ENCODE results near the gene SAT2. TPM values are rescaled to one million over a fixed set of nuclear protein-coding genes. Genes with fewer than 3 reads are reported as not detected.

SAT2 gene
- total RNA-seq, 2 donors from 2014 or later, result 82.7 to 103 TPM

- Histone ChIP-seq H3K9me3 (ENCODE audit: control insufficient read depth, low read length) (no peaks in the 10 kb centered on the region), H3K36me3 (ENCODE audit: control insufficient read depth, insufficient read depth, low read length) (no peaks in the 10 kb centered on the region), H3K27me3 (ENCODE audit: control insufficient read depth, insufficient read depth, low read length, poor library complexity, severe bottlenecking) (no peaks in the 10 kb centered on the region), H3K9ac (ENCODE audit: extremely low read depth, low read length, poor library complexity, severe bottlenecking) (no peak overlapping the region), H3K4me3 (ENCODE audit: low read length) (no peak overlapping the region), H3K27ac (ENCODE audit: low read depth, low read length) (no peak overlapping the region), H3K4me1 (ENCODE audit: control insufficient read depth, insufficient read depth, low read length) (peaks cover 5% of the 10 kb centered on the region)
- H3K4me1 Mint-ChIP-seq, result peaks cover 11% of the 10 kb centered on the region
- 80 to 84% methylated on average over 4 to 5 of the region's 5 CpGs for WGBS, 2 experiments (ENCODE audit: insufficient coverage in 1 of 2, insufficient read length in 1 of 2)
- H3K9me3 Mint-ChIP-seq, result no peaks in the 10 kb centered on the region
- H3K36me3 Mint-ChIP-seq (ENCODE audit: low read depth), result no peaks in the 10 kb centered on the region
- H3K27me3 Mint-ChIP-seq (ENCODE audit: insufficient read depth), result peaks cover 2% of the 10 kb centered on the region
- H3K27ac Mint-ChIP-seq, result no peak overlapping the region
- DNase-seq, result peak; percentile 52
- no peak overlapping the region for H3K4me3 Mint-ChIP-seq
- no peak for TF ChIP-seq CTCF (conservative IDR thresholded peaks at IDR 0.05)
These were observed 8.5 kb upstream of the SAT2 start for GRCh38 chr17:7636163-7636562.

GRCh38 chr17:7634384-7634783 lies 6.8 kb upstream of the SAT2 start:
- peaks cover 5% of the 10 kb centered on the region for H3K4me1 ChIP-seq (ENCODE audit: control insufficient read depth, insufficient read depth, low read length)
- no peaks in the 10 kb centered on the region for H3K27me3 ChIP-seq (ENCODE audit: control insufficient read depth, insufficient read depth, low read length, poor library complexity, severe bottlenecking)
- Mint-ChIP-seq H3K4me3 (no peak overlapping the region), H3K27ac (no peak overlapping the region), H3K36me3 (ENCODE audit: low read depth) (no peaks in the 10 kb centered on the region), H3K4me1 (peaks cover 11% of the 10 kb centered on the region), H3K27me3 (ENCODE audit: insufficient read depth) (peaks cover 2% of the 10 kb centered on the region), H3K9me3 (no peaks in the 10 kb centered on the region)
- peak; percentile 78 for TF ChIP-seq CTCF (conservative IDR thresholded peaks at IDR 0.05)
- H3K9me3 ChIP-seq (ENCODE audit: control insufficient read depth, low read length), result no peaks in the 10 kb centered on the region
- no peaks in the 10 kb centered on the region for H3K36me3 ChIP-seq (ENCODE audit: control insufficient read depth, insufficient read depth, low read length)
- H3K27ac ChIP-seq (ENCODE audit: low read depth, low read length), result no peak overlapping the region
- peak; percentile 97 for DNase-seq
- H3K4me3 ChIP-seq (ENCODE audit: low read length), result no peak overlapping the region
- H3K9ac ChIP-seq (ENCODE audit: extremely low read depth, low read length, poor library complexity, severe bottlenecking), result no peak overlapping the region
- 53 to 67% methylated on average over 2 to 5 of the region's 5 CpGs for WGBS, 2 experiments (ENCODE audit: insufficient coverage in 1 of 2, insufficient read length in 1 of 2)

GRCh38 chr17:7633093-7633492 lies 5.5 kb upstream of the SAT2 start:
- Histone ChIP-seq H3K9me3 (ENCODE audit: control insufficient read depth, low read length) (no peaks in the 10 kb centered on the region), H3K9ac (ENCODE audit: extremely low read depth, low read length, poor library complexity, severe bottlenecking) (no peak overlapping the region), H3K36me3 (ENCODE audit: control insufficient read depth, insufficient read depth, low read length) (no peaks in the 10 kb centered on the region), H3K4me3 (ENCODE audit: low read length) (no peak overlapping the region), H3K4me1 (ENCODE audit: control insufficient read depth, insufficient read depth, low read length) (peaks cover 5% of the 10 kb centered on the region), H3K27me3 (ENCODE audit: control insufficient read depth, insufficient read depth, low read length, poor library complexity, severe bottlenecking) (no peaks in the 10 kb centered on the region), H3K27ac (ENCODE audit: low read depth, low read length) (no peak overlapping the region)
- Mint-ChIP-seq H3K4me1 (peaks cover 11% of the 10 kb centered on the region), H3K27ac (no peak overlapping the region), H3K4me3 (no peak overlapping the region), H3K9me3 (no peaks in the 10 kb centered on the region), H3K27me3 (ENCODE audit: insufficient read depth) (no peaks in the 10 kb centered on the region), H3K36me3 (ENCODE audit: low read depth) (no peaks in the 10 kb centered on the region)
- TF ChIP-seq CTCF (conservative IDR thresholded peaks at IDR 0.05), result no peak
- peak; percentile 69 for DNase-seq
- 82% methylated on average over 2 of the region's 2 CpGs; no CpG with 5 or more reads in 1 of the 2 experiments for WGBS, 2 experiments (ENCODE audit: insufficient coverage in 1 of 2, insufficient read length in 1 of 2)

All from endodermal cell (in vitro differentiated cells).